Measurements from ENCODE around the gene CRELD1.

CRELD1 gene

GRCh38 chr3:9949115-9949514, 15.5 kb downstream of the CRELD1 start:
- peaks cover 0 to 20% of the 10 kb centered on the region in 2 donors for H3K4me1 ChIP-seq (ENCODE audit: control insufficient read depth in 1 of 2, insufficient read depth in 2 of 2, low read length in 2 of 2)
- H3K4me3 ChIP-seq (ENCODE audit: low read depth in 1 of 2, low read length in 2 of 2): no peak overlapping the region
- H3K27me3 ChIP-seq (ENCODE audit: low read depth, low read length): no peaks in the 10 kb centered on the region
- H3K27ac ChIP-seq (ENCODE audit: low read length): no peak overlapping the region
- H3K9me3 ChIP-seq (ENCODE audit: control insufficient read depth in 1 of 2, low read length in 2 of 2): no peaks in the 10 kb centered on the region
- peaks cover under 1 to 6% of the 10 kb centered on the region in 2 donors for H3K36me3 ChIP-seq (ENCODE audit: control insufficient read depth in 1 of 2, insufficient read depth in 2 of 2, low read length in 2 of 2)

- H3K9me3 ChIP-seq (ENCODE audit: control insufficient read depth in 1 of 2, low read length in 2 of 2): no peaks in the 10 kb centered on the region
- H3K4me1 ChIP-seq (ENCODE audit: control insufficient read depth in 1 of 2, insufficient read depth in 2 of 2, low read length in 2 of 2): peaks cover 0 to 20% of the 10 kb centered on the region in 2 donors
- peaks cover 0 to 4% of the 10 kb centered on the region in 2 donors for H3K36me3 ChIP-seq (ENCODE audit: control insufficient read depth in 1 of 2, insufficient read depth in 2 of 2, low read length in 2 of 2)
- H3K27ac ChIP-seq (ENCODE audit: low read length): no peak overlapping the region
- no peaks in the 10 kb centered on the region for H3K27me3 ChIP-seq (ENCODE audit: low read depth, low read length)
- no peak overlapping the region for H3K4me3 ChIP-seq (ENCODE audit: low read depth in 1 of 2, low read length in 2 of 2)
Observed at GRCh38 chr3:9949626-9950025, 16.0 kb downstream of the CRELD1 start.

GRCh38 chr3:9951126-9951525, 17.5 kb downstream of the CRELD1 start:
- Histone ChIP-seq H3K4me1 (ENCODE audit: control insufficient read depth in 1 of 2, insufficient read depth in 2 of 2, low read length in 2 of 2) (peaks cover 0 to 28% of the 10 kb centered on the region in 2 donors), H3K27ac (ENCODE audit: low read length) (no peak overlapping the region), H3K36me3 (ENCODE audit: control insufficient read depth in 1 of 2, insufficient read depth in 2 of 2, low read length in 2 of 2) (peaks cover 0 to 4% of the 10 kb centered on the region in 2 donors), H3K9me3 (ENCODE audit: control insufficient read depth in 1 of 2, low read length in 2 of 2) (no peaks in the 10 kb centered on the region), H3K4me3 (ENCODE audit: low read depth in 1 of 2, low read length in 2 of 2) (no peak overlapping the region), H3K27me3 (ENCODE audit: low read depth, low read length) (no peaks in the 10 kb centered on the region)

GRCh38 chr3:9951598-9951961, 17.9 kb downstream of the CRELD1 start:
- peak overlapping the region; percentile 42 to 74 for H3K4me3 ChIP-seq (ENCODE audit: low read depth in 1 of 2, low read length in 2 of 2)
- no peak overlapping the region for H3K27ac ChIP-seq (ENCODE audit: low read length)
- H3K4me1 ChIP-seq (ENCODE audit: control insufficient read depth in 1 of 2, insufficient read depth in 2 of 2, low read length in 2 of 2): peaks cover 0 to 28% of the 10 kb centered on the region in 2 donors
- no peaks in the 10 kb centered on the region for H3K9me3 ChIP-seq (ENCODE audit: control insufficient read depth in 1 of 2, low read length in 2 of 2)
- H3K27me3 ChIP-seq (ENCODE audit: low read depth, low read length): no peaks in the 10 kb centered on the region
- peaks cover 0 to 4% of the 10 kb centered on the region in 2 donors for H3K36me3 ChIP-seq (ENCODE audit: control insufficient read depth in 1 of 2, insufficient read depth in 2 of 2, low read length in 2 of 2)

- Histone ChIP-seq H3K4me3 (ENCODE audit: low read depth in 1 of 2, low read length in 2 of 2) (peak within 1 kb of the TSS; percentile 42 to 74), H3K27ac (ENCODE audit: low read length) (no peak within 1 kb of the TSS), H3K4me1 (ENCODE audit: control insufficient read depth in 1 of 2, insufficient read depth in 2 of 2, low read length in 2 of 2) (peaks cover 0 to 28% of the 10 kb centered on the region in 2 donors), H3K36me3 (ENCODE audit: control insufficient read depth in 1 of 2, insufficient read depth in 2 of 2, low read length in 2 of 2) (peaks cover 0 to 4% of the 10 kb centered on the region in 2 donors), H3K9me3 (ENCODE audit: control insufficient read depth in 1 of 2, low read length in 2 of 2) (no peaks in the 10 kb centered on the region), H3K27me3 (ENCODE audit: low read depth, low read length) (no peaks in the 10 kb centered on the region)
Observed at GRCh38 chr3:9951962-9952805, 18.6 kb downstream of the CRELD1 start, which contains the start of gene PRRT3. PRRT3 (minus strand) TSS chr3:9952408; CDS start chr3:9950115, 2,293 bp downstream.

GRCh38 chr3:9955067-9955502, 21.5 kb downstream of the CRELD1 start:
- Histone ChIP-seq H3K27me3 (ENCODE audit: low read depth, low read length) (no peaks in the 10 kb centered on the region), H3K27ac (ENCODE audit: low read length) (no peak overlapping the region), H3K4me1 (ENCODE audit: control insufficient read depth in 1 of 2, insufficient read depth in 2 of 2, low read length in 2 of 2) (peaks cover 0 to 24% of the 10 kb centered on the region in 2 donors), H3K36me3 (ENCODE audit: control insufficient read depth in 1 of 2, insufficient read depth in 2 of 2, low read length in 2 of 2) (no peaks in the 10 kb centered on the region), H3K4me3 (ENCODE audit: low read depth in 1 of 2, low read length in 2 of 2) (no peak overlapping the region), H3K9me3 (ENCODE audit: control insufficient read depth in 1 of 2, low read length in 2 of 2) (no peaks in the 10 kb centered on the region)

GRCh38 chr3:9955611-9956352, 22.1 kb downstream of the CRELD1 start:
- Histone ChIP-seq H3K27me3 (ENCODE audit: low read depth, low read length) (no peaks in the 10 kb centered on the region), H3K9me3 (ENCODE audit: control insufficient read depth in 1 of 2, low read length in 2 of 2) (no peaks in the 10 kb centered on the region), H3K27ac (ENCODE audit: low read length) (peak overlapping the region; percentile 16), H3K4me1 (ENCODE audit: control insufficient read depth in 1 of 2, insufficient read depth in 2 of 2, low read length in 2 of 2) (peaks cover 0 to 24% of the 10 kb centered on the region in 2 donors), H3K4me3 (ENCODE audit: low read depth in 1 of 2, low read length in 2 of 2) (no peak overlapping the region), H3K36me3 (ENCODE audit: control insufficient read depth in 1 of 2, insufficient read depth in 2 of 2, low read length in 2 of 2) (peaks cover 0 to under 1% of the 10 kb centered on the region in 2 donors)

- H3K36me3 ChIP-seq (ENCODE audit: control insufficient read depth in 1 of 2, insufficient read depth in 2 of 2, low read length in 2 of 2): peaks cover 0 to 9% of the 10 kb centered on the region in 2 donors
- H3K4me3 ChIP-seq (ENCODE audit: low read depth in 1 of 2, low read length in 2 of 2): no peak overlapping the region
- H3K27me3 ChIP-seq (ENCODE audit: low read depth, low read length): no peaks in the 10 kb centered on the region
- H3K9me3 ChIP-seq (ENCODE audit: control insufficient read depth in 1 of 2, low read length in 2 of 2): no peaks in the 10 kb centered on the region
- H3K27ac ChIP-seq (ENCODE audit: low read length): no peak overlapping the region
- H3K4me1 ChIP-seq (ENCODE audit: control insufficient read depth in 1 of 2, insufficient read depth in 2 of 2, low read length in 2 of 2): peaks cover 0 to 12% of the 10 kb centered on the region in 2 donors
Observed at GRCh38 chr3:9957214-9957613, 23.6 kb downstream of the CRELD1 start.

- no peaks in the 10 kb centered on the region for H3K27me3 ChIP-seq (ENCODE audit: low read depth, low read length)
- H3K4me1 ChIP-seq (ENCODE audit: control insufficient read depth in 1 of 2, insufficient read depth in 2 of 2, low read length in 2 of 2): no peaks in the 10 kb centered on the region
- H3K9me3 ChIP-seq (ENCODE audit: control insufficient read depth in 1 of 2, low read length in 2 of 2): no peaks in the 10 kb centered on the region
- no peak overlapping the region for H3K4me3 ChIP-seq (ENCODE audit: low read depth in 1 of 2, low read length in 2 of 2)
- peaks cover 21 to 63% of the 10 kb centered on the region in 2 donors for H3K36me3 ChIP-seq (ENCODE audit: control insufficient read depth in 1 of 2, insufficient read depth in 2 of 2, low read length in 2 of 2)
- no peak overlapping the region for H3K27ac ChIP-seq (ENCODE audit: low read length)
Observed at GRCh38 chr3:9965200-9965875, 31.7 kb downstream of the CRELD1 start.

- H3K4me3 ChIP-seq (ENCODE audit: low read depth in 1 of 2, low read length in 2 of 2): no peak overlapping the region
- no peaks in the 10 kb centered on the region for H3K4me1 ChIP-seq (ENCODE audit: control insufficient read depth in 1 of 2, insufficient read depth in 2 of 2, low read length in 2 of 2)
- no peaks in the 10 kb centered on the region for H3K27me3 ChIP-seq (ENCODE audit: low read depth, low read length)
- H3K9me3 ChIP-seq (ENCODE audit: control insufficient read depth in 1 of 2, low read length in 2 of 2): no peaks in the 10 kb centered on the region
- H3K36me3 ChIP-seq (ENCODE audit: control insufficient read depth in 1 of 2, insufficient read depth in 2 of 2, low read length in 2 of 2): peaks cover 30 to 70% of the 10 kb centered on the region in 2 donors
- H3K27ac ChIP-seq (ENCODE audit: low read length): no peak overlapping the region
Observed at GRCh38 chr3:9966841-9967240, 33.2 kb downstream of the CRELD1 start.

- H3K9me3 ChIP-seq (ENCODE audit: control insufficient read depth in 1 of 2, low read length in 2 of 2): no peaks in the 10 kb centered on the region
- no peaks in the 10 kb centered on the region for H3K27me3 ChIP-seq (ENCODE audit: low read depth, low read length)
- H3K4me1 ChIP-seq (ENCODE audit: control insufficient read depth in 1 of 2, insufficient read depth in 2 of 2, low read length in 2 of 2): no peaks in the 10 kb centered on the region
- H3K36me3 ChIP-seq (ENCODE audit: control insufficient read depth in 1 of 2, insufficient read depth in 2 of 2, low read length in 2 of 2): peaks cover 33 to 67% of the 10 kb centered on the region in 2 donors
- no peak overlapping the region for H3K4me3 ChIP-seq (ENCODE audit: low read depth in 1 of 2, low read length in 2 of 2)
- H3K27ac ChIP-seq (ENCODE audit: low read length): no peak overlapping the region
Observed at GRCh38 chr3:9969632-9970019, 36.0 kb downstream of the CRELD1 start.

Measured in muscle layer of duodenum (tissue), 2 donors.